Raji (cell line): ENCODE results near the gene ARF1.
A peak's percentile ranks its signal among the peaks of the same experiment; 100 is the strongest.

Source experiments
- POLR2A ChIP-seq: IDR thresholded peaks from 2 replicates; pipeline ENCODE4 v1.6.1; 2011; ENCODE audit warnings: low read depth, low read length, control low read depth; ENCODE audit not compliant: insufficient read depth

Gene ARF1

DNA sequence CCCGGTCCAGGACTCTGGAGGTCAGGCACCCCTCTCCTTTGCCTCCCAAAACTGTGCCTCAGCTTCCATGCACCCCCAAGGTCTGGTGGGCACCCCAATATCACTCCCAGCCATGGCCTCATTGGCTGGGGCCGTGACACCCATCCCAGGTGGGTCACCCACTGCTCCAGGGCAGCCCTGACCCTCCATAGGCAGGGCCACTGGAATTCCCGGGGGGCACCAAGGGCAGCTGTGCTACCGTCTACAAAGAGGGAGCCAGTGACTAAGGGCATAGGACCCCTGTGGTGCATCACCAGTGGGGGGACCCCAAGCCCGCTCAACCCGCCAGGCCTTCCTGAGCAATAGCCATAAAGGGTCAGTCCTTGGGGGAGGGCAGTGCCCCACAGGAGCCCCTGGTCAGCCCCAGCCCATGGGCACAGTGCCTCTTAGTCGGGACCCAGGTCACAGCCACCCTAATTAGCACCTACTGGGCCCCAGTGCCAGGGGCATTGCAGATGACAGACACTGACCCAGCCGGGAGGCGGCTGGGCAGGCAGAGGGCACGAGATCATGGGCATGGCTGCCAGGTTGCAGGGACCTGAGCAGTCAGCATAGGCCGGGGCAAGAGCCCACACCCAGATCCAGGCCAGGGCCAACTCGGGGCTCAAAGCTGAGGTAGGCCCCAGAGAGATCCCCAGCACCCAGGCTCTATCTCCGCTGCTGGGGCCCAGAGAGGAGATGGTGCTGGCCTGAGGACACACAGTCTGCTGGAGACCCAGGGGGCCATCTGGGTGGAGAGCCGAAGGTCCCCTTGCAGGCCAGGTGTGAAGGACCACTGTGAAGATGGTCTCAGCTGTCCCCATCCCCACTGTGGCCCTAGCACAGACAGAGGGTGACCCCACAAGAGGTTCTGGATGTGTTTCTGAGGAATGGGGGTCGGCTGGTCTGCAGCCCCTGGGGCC lies 19.0 kb upstream of the ARF1 start:
- TF ChIP-seq POLR2A = no peak

DNA sequence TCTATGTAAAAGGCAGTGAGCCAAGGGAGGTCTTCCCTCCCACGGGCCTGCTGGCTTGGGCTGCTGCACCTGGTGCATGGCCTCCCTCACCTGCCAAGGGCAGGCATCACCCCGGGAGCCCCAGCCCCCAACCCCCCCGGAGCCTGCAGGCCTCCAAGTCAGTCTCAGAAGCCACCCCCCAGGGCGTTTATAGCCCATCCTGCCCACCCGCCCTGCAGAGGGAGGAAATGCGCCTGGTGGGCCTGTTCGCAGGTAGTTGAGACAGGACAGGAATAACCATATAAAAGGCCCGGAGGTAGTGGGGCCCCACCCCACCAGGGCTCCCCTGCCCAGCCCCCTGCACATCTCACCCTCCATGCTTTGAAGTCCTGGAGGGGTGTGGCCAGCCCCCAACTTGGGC lies 18.2 kb upstream of the ARF1 start:
- no peak for TF ChIP-seq POLR2A

DNA sequence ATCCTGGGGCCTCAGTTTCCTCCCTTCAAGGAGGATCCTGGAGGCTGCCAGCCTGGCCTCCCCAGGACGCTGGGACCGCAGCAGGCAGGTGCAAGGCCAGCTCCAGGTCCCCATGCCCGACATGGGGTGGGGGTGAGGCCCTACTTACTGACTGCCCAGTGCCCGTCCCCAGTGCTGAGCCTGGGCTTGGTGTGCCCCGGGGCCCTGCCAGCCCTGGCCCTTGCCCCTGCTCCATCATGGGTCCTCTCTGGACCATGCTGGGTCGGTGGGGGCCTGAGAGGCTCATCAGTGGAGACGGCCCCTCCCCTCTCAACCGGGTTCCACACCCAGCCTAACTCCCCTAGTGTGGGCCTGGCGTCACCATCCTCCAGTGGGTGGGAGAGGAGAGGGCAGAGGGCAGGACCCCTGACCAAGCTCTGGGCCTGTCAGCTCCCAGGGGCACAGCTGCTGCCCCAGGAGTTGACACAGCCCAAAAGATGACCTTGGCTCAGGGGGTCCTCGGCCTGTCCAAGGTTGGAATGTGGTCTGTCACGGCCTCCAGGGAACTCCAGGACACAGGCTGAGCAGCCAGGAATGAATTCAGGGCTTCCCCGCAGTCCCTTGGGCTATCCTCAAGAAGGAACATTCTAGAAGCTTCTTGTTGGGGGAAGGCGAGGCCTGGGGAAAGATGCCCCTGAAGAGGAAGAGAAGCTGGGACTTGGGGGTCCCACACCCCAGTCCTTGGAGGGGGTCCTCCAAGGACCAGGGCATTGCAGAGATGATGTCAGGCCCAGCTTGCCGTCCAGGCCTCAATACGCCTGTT lies 17.6 kb upstream of the ARF1 start:
- no peak for TF ChIP-seq POLR2A

DNA sequence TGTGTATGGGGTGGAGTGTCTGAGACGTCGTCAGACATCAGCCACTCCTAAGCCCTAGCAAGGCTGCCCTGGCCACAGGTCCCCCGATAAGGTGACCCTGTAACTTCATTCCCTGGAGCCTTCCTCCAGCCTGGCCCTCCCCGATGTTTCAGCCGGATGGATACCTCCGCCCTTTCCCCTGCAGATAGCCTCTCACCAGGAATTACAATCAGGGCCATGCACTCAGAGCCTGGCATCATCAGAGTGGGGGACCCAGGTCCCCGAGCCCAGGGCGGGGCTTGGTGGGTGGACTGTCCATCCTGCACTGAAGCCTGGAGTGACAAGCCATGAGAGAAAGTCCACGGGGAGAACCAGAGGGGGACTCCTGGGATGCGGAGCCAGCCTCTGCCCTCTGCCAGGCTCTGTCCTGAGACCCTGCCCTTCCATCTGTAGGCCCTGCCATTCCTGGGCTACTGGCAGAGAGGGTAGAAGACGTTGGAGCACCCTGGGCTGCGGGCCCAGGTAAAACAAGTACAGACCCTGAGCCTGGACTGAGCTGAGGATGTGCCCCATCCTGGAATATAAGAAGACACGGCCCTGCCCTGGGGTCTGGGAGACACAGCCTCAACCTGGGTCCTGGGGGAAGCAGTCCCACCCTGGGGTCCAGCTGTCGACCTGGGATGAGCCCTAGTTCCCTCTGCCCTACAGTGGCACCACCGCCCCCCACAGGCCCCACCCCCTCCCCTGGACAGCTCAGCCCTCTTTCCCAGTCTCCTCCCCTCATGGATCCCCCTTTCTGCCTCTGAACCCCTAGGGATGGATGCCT lies 16.8 kb upstream of the ARF1 start:
- TF ChIP-seq POLR2A = no peak

DNA sequence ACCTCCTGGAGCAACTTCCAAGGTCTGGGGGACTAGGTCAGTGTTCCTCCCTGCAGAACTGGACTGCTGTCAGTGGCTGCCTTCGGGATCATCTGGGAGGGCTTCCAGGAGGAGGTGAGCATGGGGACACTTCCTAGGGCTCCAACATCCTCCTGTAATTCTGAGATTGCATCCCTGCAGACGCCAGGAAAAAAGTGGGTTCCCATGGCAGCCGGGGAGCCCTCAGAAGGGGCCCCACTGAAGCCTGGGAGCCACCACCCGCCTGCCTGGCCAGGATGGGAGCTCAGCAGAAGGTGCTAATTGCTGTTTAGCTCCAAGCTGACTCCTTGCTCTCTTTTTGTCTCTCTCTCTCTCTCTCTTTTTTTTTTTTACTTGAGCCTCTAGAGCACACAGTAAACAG lies 16.1 kb upstream of the ARF1 start:
- no peak for TF ChIP-seq POLR2A

DNA sequence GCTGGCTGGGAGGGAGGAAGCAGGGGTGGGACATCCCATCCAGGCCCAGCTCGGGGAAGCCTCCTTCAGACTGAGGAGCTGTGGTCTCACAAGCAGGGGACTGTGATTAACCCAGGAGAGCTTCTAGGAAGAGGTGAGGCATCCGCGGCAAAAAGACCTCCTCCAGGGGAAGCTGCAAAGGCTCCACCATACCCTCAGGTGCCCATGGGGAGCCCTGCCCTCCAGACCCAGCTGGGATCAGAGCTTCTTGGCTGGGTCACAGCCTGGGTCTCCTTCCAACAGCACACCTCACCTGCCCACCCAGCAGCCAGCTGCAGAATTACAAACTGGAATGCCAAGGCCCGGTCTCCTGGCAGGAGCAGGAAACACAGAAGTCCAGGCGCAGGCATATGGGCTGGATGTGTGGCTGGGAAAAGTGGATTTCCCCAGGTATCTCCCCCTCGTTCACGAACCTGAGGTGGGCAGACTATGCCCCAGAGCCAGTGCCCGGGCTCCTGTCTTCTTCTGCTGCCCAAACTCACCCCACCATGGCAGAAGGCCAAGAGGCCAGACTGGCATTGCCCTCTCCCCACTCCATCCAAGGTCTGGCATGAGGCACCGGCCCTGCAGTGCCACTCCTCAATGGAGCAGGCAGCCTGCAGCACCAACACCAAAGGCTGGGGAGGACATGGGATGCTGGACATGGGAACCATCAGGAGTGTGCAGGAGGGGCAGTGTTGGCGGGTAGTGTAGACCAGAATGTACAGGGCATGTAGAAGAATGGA lies 15.4 kb upstream of the ARF1 start:
- TF ChIP-seq POLR2A = no peak

DNA sequence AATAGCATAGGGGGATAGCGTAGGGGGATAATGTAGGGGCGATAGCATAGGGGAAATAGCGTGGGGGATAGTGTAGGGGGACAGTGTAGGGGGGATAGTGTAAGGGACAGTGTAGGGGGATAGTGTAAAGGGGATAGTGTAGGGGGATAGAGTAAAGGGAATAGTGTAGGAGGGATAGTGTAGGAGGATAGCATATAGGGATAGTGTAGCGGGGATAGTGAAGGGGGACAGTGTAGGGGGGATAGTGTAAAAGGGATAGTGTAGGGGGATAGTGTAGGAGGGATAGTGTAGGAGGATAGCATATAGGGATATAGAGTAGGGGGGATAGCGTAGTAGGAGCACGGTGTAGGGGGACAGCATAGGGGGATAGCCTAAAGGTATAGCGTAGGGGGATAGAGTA lies 14.1 kb upstream of the ARF1 start:
- TF ChIP-seq POLR2A = no peak

DNA sequence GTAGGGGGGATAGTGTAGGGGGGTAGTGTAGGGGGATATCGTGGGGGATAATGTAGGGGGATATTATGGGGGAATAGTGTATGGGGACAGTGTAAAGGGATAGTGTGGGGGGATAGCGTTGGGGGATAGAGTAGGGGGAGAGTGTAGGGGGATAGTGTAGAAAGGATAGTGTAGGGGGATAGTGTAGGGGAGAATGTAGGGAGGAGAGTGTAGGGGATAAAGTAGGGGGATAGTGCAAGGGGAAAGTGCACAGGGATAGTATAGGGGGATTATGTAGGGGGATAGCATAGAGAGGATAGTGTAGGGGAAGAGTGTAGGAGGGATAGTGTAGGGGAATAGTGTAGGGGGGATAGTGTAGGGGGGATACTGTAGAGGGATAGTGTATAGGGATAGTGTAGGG lies 12.3 kb upstream of the ARF1 start:
- no peak for TF ChIP-seq POLR2A

DNA sequence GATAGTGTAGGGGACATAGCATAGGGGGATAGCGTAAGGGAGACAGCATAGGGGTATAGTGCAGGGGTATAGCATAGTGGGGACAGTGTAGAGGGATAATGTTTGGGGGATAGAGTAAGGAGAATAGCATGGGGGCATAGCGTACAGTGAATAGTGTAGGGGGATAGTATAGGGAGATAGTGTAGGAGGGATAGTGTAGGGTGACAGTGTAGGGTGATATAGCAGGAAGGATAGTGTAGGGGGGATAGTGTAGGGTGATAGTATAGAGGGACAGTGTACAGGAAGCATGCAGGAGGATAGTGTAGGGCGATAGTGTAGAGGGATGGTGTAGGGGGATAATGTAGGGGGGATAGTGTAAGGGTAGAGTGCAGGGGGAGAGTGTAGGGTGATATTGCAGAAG lies 11.7 kb upstream of the ARF1 start:
- 0 out of 2 replicates have a peak, but pooled peaks have one; percentile 16 for TF ChIP-seq POLR2A

DNA sequence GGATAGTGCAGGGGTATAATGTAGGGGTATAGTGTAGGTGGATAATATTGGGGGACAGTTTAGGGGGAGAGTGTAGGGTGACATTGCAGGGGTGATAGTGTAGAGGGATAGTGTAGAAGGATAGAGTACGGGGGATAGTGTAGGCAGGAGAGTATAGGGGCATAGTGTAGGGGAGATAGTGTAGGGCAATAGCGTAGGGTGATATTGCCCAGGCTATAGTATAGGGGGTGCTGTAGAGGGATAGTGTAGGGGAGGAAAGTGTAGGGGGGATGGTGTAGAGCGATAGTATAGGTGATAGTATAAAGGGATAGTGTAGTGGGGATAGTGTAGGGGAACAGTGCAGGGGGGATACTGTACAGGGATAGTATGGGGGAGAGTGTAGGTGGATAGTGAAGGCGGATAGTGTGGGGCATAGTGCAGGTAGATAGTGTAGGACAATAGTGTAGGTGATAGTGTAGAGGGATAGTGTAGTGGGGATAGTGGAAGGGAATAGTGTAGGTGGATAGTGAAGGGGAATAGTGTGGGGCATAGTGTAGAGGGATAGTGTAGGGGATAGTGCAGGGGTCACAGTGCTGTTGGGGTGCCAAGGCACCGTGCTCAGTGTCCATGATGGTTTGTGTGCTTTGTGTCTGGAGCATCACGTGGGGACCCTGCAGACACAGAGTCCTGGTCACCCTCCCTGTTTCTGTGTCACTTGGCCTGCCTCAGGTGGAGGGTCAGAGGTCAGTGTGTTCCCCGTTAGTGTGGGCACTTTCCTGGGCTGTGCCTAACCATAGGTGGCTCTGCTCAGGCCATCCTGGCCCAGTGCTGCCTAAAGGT lies 10.5 kb upstream of the ARF1 start:
- peak; percentile 39; the same call in 1 of the 2 replicates for TF ChIP-seq POLR2A

DNA sequence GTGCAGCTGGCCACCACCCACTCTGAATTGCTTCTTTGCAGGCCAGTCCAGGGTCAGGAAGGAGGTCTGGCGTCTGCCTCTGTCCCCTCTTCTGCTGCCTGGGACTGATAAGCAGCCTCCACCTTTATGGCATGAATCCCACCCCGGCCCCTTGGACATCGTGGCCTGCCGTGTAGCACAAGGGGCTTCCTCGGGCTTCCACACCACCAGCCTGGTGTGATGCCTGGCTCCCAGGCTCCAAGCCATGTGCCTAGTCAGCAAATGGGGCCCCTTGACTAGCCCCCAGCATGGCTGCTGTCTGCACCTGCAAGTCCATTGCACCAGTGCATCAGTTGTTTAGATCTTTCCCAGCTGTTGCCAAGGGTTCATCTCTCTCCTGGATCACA lies 9.9 kb upstream of the ARF1 start:
- no peak for TF ChIP-seq POLR2A

DNA sequence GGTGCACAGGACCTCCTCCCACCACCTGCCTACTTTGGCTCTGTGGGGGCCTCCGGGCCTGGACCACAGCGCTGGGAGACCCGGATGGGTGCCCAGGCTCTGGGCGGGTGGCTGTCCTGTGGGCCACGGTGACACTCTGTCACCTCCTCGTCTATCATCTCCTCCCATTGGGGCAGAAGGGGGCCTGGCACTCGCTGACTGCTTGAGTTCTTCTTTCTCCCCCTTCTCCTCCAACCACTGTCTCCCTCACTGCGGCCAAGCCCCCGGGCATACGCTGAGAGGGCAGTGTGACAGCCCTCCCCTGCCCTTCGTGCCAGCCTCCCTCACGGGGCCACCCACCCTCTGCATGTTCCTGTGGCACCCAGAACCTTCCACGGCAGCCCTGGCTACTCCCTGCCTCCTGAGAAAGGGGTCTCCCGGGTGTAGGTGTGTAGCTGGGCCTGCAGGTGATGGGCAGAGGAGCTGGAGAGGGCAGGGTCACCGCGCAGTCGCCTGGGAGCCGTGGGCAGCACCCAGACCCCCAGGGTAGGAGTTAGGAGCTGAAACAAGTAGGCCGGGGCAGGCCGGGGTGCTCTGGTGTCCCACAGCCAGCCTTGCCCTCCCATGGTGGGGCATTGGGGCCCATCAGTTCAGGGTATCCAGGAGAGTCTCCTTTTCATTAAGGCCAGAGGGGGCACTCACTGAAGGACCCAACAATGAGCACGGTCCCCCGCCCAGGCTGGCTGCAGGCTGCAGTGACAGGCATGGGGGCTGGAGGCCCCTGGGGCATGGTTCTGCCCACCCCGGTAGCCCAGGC lies 9.2 kb upstream of the ARF1 start:
- TF ChIP-seq POLR2A = peak; percentile 8; the same call in 1 of the 2 replicates

DNA sequence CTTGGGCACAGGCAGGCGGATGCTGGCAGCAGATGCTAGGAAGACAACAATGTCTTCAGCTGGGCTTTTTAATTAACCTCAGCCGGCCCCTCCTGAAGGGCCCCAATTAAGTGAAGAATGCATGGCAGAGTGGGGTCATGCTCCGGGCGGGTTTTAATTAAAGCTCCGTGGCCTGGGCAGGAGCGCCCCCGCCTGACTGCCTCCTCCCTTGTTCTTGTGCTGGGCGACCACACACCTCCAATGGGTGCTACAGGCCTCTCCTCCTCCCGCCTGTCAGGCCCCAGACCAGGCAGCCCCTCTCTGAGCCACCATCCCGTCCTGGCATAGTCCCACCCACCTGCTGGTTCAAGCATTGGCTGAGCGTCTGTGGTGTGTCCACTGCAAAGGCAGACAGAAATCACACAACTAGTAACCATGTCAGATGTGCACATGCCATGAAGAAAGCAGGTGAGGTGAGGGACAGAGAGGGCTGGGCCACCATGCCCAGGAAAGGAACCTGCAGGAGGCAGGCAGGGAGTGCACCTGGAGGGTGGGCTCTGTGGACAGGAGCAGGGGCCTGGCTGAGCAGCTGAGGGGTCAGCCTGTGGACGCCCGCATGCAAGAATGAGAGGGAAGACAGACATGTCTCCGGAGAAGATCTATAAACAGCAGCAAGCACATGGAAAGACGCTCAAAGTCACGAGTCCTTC lies 8.5 kb upstream of the ARF1 start:
- peak; percentile 24; the same call in 1 of the 2 replicates for TF ChIP-seq POLR2A
